H1 (cell line): ENCODE measurements around the gene MYLK4. TPM values are rescaled to one million over a fixed set of nuclear protein-coding genes. Genes with fewer than 3 reads are reported as not detected.

Source experiments
- CTCF ChIA-PET: fragments of 300-600 bp; sonication (Branson Sonifier 250); formaldehyde crosslinking; loops from one replicate; lab custom pipeline; 2021; ENCODE audit not compliant: partially characterized antibody; lab: Charles Lee
- POLR2A ChIA-PET: fragments of 300-600 bp; sonication (Branson Sonifier 250); formaldehyde crosslinking; loops from one replicate; lab custom pipeline; 2021; ENCODE audit warnings: inconsistent platforms; ENCODE audit not compliant: partially characterized antibody; lab: Charles Lee
- DNase-seq, 2 experiments: peaks; one replicate each; pipeline versions ENCODE4 v3.0.0 to v3.0.0-alpha.2; 2010 to 2022; ENCODE audit warnings: low spot score in 2 of 2, low read depth in 1 of 2, mixed read lengths in 1 of 2
- FAIRE-seq: peaks from 2 replicates; lab custom pipeline; 2011; peaks lifted over from hg19 to GRCh38; lab: Jason Lieb, UNC
- H2AFZ ChIP-seq: 2 replicates; pipeline ENCODE4 v1.8.1; 2012; ENCODE audit warnings: low read length, inconsistent platforms
- H2AK5ac ChIP-seq: 2 replicates; pipeline ENCODE4 v1.6.1; 2013; ENCODE audit warnings: low read depth, low read length
- H2BK120ac ChIP-seq: replicated peaks from 2 replicates; pipeline ENCODE3; 2013; ENCODE audit warnings: low read depth, low read length, inconsistent platforms
- H2BK12ac ChIP-seq: 2 replicates; pipeline ENCODE4 v1.6.1; 2013; ENCODE audit warnings: low read depth, low read length
- H2BK15ac ChIP-seq: 2 replicates; pipeline ENCODE4 v1.6.1; 2013; ENCODE audit warnings: low read length
- H2BK20ac ChIP-seq: 2 replicates; pipeline ENCODE4 v1.6.1; 2013; ENCODE audit warnings: low read length
- H2BK5ac ChIP-seq: 2 replicates; pipeline ENCODE4 v1.6.1; 2013; ENCODE audit warnings: low read depth, low read length
- H3K14ac ChIP-seq: 2 replicates; pipeline ENCODE4 v1.6.1; 2013; ENCODE audit warnings: inconsistent platforms; ENCODE audit not compliant: insufficient read length
- H3K18ac ChIP-seq: 2 replicates; pipeline ENCODE4 v1.6.1; 2013; ENCODE audit warnings: low read length; ENCODE audit errors: extremely low read depth
- H3K23ac ChIP-seq: 2 replicates; pipeline ENCODE4 v1.6.1; 2013; ENCODE audit warnings: inconsistent platforms; ENCODE audit not compliant: insufficient read length
- H3K23me2 ChIP-seq: 2 replicates; pipeline ENCODE4 v1.6.1; 2013; ENCODE audit warnings: low read depth, low read length
- H3K27ac ChIP-seq: 2 replicates; pipeline ENCODE4 v1.6.1; 2011; ENCODE audit warnings: low read depth, low read length, inconsistent platforms
- H3K27me3 ChIP-seq, 4 experiments: replicated peaks in 1 of 4; 1 replicate in 1 of 4; 2 replicates in 3 of 4; pipeline versions ENCODE4 v1.6.1 to v1.8.1; 2011 to 2013; ENCODE audit warnings: low read length in 3 of 4, mild to moderate bottlenecking in 3 of 4, inconsistent platforms in 2 of 4, mixed read lengths in 2 of 4, moderate library complexity in 1 of 4; ENCODE audit not compliant: control insufficient read depth in 3 of 4, insufficient read depth in 3 of 4; ENCODE audit errors: extremely low read depth in 1 of 4
- H3K36me3 ChIP-seq, 4 experiments: 2 replicates each; pipeline versions ENCODE4 v1.6.1 to v1.8.1; 2011 to 2013; ENCODE audit warnings: mild to moderate bottlenecking in 4 of 4, low read length in 3 of 4, moderate library complexity in 2 of 4, control low read depth in 1 of 4, inconsistent platforms in 1 of 4; ENCODE audit not compliant: insufficient read depth in 4 of 4, control insufficient read depth in 2 of 4
- H3K4ac ChIP-seq: replicated peaks from 2 replicates; pipeline ENCODE3; 2013; ENCODE audit warnings: low read length, low read depth, mixed read lengths, inconsistent platforms; ENCODE audit not compliant: insufficient read length
- H3K4me1 ChIP-seq, 4 experiments: replicated peaks in 1 of 4; 1 replicate in 1 of 4; 2 replicates in 3 of 4; pipeline versions ENCODE4 v1.6.1 to v1.8.1; 2011 to 2013; ENCODE audit warnings: low read length in 3 of 4, inconsistent platforms in 2 of 4, mixed read lengths in 1 of 4; ENCODE audit not compliant: insufficient read depth in 4 of 4, control insufficient read depth in 3 of 4
- H3K4me2 ChIP-seq, 2 experiments: 2 replicates each; pipeline versions ENCODE4 v1.6.1 to v1.8.1; 2011 to 2013; ENCODE audit warnings: low read depth in 2 of 2, low read length in 2 of 2, control low read depth in 1 of 2, inconsistent platforms in 1 of 2, mild to moderate bottlenecking in 1 of 2; ENCODE audit not compliant: insufficient read depth in 1 of 2
- H3K4me3 ChIP-seq, 4 experiments: fragments of 200-600, 300-600 bp in 1 of 4; sonication (generic), shearing (Covaris generic), sonication (Bioruptor Twin) in 1 of 4; 2 replicates each; pipeline versions ENCODE4 v1.5.1 to v1.8.1; 2011 to 2016; ENCODE audit warnings: low read length in 4 of 4, low read depth in 3 of 4, control low read depth in 2 of 4, inconsistent platforms in 2 of 4, mild to moderate bottlenecking in 2 of 4, mixed read lengths in 1 of 4, moderate library complexity in 1 of 4; ENCODE audit not compliant: insufficient read depth in 2 of 4; ENCODE audit errors: extremely low read depth in 1 of 4
- H3K56ac ChIP-seq: replicated peaks from 2 replicates; pipeline ENCODE3; 2013; ENCODE audit warnings: low read depth, mild to moderate bottlenecking, mixed read lengths, low read length, inconsistent platforms; ENCODE audit not compliant: insufficient read length
- H3K79me1 ChIP-seq: 2 replicates; pipeline ENCODE4 v1.6.1; 2013; ENCODE audit warnings: low read depth, low read length, control low read depth
- H3K79me2 ChIP-seq, 2 experiments: 2 replicates each; pipeline versions ENCODE4 v1.6.1 to v1.8.1; 2012 to 2013; ENCODE audit warnings: low read length in 2 of 2, mild to moderate bottlenecking in 2 of 2, inconsistent platforms in 1 of 2; ENCODE audit not compliant: insufficient read depth in 2 of 2, control insufficient read depth in 1 of 2
- H3K9ac ChIP-seq, 4 experiments: replicated peaks in 1 of 4; 1 replicate in 1 of 4; 2 replicates in 3 of 4; pipeline versions ENCODE4 v1.6.1 to v1.8.1; 2011 to 2013; ENCODE audit warnings: low read depth in 3 of 4, low read length in 3 of 4, control low read depth in 2 of 4, mild to moderate bottlenecking in 2 of 4, moderate library complexity in 2 of 4, inconsistent platforms in 1 of 4; ENCODE audit errors: extremely low read depth in 1 of 4
- H3K9me3 ChIP-seq, 2 experiments: 2 replicates each; pipeline versions ENCODE4 v1.6.1 to v1.8.1; 2012 to 2013; ENCODE audit warnings: mild to moderate bottlenecking in 2 of 2, moderate library complexity in 2 of 2, control low read depth in 1 of 2, inconsistent platforms in 1 of 2, low read depth in 1 of 2, low read length in 1 of 2, mixed read lengths in 1 of 2; ENCODE audit not compliant: insufficient read depth in 2 of 2
- H4K20me1 ChIP-seq, 2 experiments: replicated peaks in 1 of 2; 2 replicates each; pipeline versions ENCODE3 to v1.8.1; 2011 to 2013; ENCODE audit warnings: inconsistent platforms in 2 of 2, low read length in 2 of 2, mild to moderate bottlenecking in 1 of 2; ENCODE audit not compliant: insufficient read depth in 2 of 2, control insufficient read depth in 1 of 2
- H4K5ac ChIP-seq: 2 replicates; pipeline ENCODE4 v1.6.1; 2013; ENCODE audit warnings: low read length, low read depth, mixed read lengths, inconsistent platforms; ENCODE audit not compliant: insufficient read length
- H4K8ac ChIP-seq: 2 replicates; pipeline ENCODE4 v1.8.0; 2013; ENCODE audit warnings: mild to moderate bottlenecking, moderate library complexity, low read length, inconsistent platforms; ENCODE audit not compliant: insufficient read depth; ENCODE audit errors: extremely low read depth
- H4K91ac ChIP-seq: replicated peaks from 2 replicates; pipeline ENCODE3; 2013; ENCODE audit warnings: low read length, mixed read lengths, inconsistent platforms; ENCODE audit not compliant: insufficient read length
- BACH1 ChIP-seq: IDR thresholded peaks from 2 replicates; pipeline ENCODE4 v1.6.1; 2012; ENCODE audit warnings: low read length, improper control_type of control experiment
- FOSL1 ChIP-seq: IDR thresholded peaks from 2 replicates; pipeline ENCODE4 v1.6.1; 2011; ENCODE audit warnings: mild to moderate bottlenecking, low read depth, low read length, moderate library complexity; ENCODE audit not compliant: insufficient read depth
- GABPA ChIP-seq: IDR thresholded peaks from 2 replicates; pipeline ENCODE4 v1.6.1; 2011; ENCODE audit warnings: mild to moderate bottlenecking, low read length, moderate library complexity, borderline replicate concordance; ENCODE audit not compliant: insufficient read depth
- HDAC2 ChIP-seq, 2 experiments: fragments of 300-600 bp in 1 of 2; sonication (generic) in 1 of 2; IDR thresholded peaks; 2 replicates each; pipeline ENCODE4 v1.6.1; 2011 to 2012; ENCODE audit warnings: low read depth in 2 of 2, low read length in 2 of 2, mild to moderate bottlenecking in 2 of 2, moderate library complexity in 2 of 2, borderline replicate concordance in 1 of 2, inconsistent platforms in 1 of 2
- JUN ChIP-seq: IDR thresholded peaks from 2 replicates; pipeline ENCODE4 v1.6.1; 2011; ENCODE audit warnings: low read depth, mild to moderate bottlenecking, improper control_type of control experiment, low read length
- KDM1A ChIP-seq: fragments of 200-600, 300-600 bp; sonication (generic); IDR thresholded peaks from 2 replicates; pipeline ENCODE4 v1.7.1; 2016; ENCODE audit warnings: mild to moderate bottlenecking, low read length, borderline replicate concordance
- MAFK ChIP-seq: IDR thresholded peaks from 2 replicates; pipeline ENCODE4 v1.6.1; 2012; ENCODE audit warnings: low read depth, mild to moderate bottlenecking, improper control_type of control experiment, low read length
- SIRT6 ChIP-seq: IDR thresholded peaks from one replicate; pipeline ENCODE4 v1.7.1; 2012; ENCODE audit warnings: low read length, inconsistent platforms
- SIX5 ChIP-seq: IDR thresholded peaks from 2 replicates; pipeline ENCODE4 v1.6.1; 2011; ENCODE audit warnings: mild to moderate bottlenecking, low read depth, low read length
- TCF12 ChIP-seq: IDR thresholded peaks from 2 replicates; pipeline ENCODE4 v1.6.1; 2011; ENCODE audit warnings: low read depth, mild to moderate bottlenecking, low read length
- WGBS, 2 experiments: shearing (Covaris generic) in 1 of 2; methylation state at CpG; one replicate each; pipeline versions ENCODE4 v1.1.6 to v1.1.7; 2013 to 2015; ENCODE audit warnings: low lambda C conversion rate in 2 of 2, mixed read lengths in 2 of 2, inconsistent platforms in 1 of 2, low coverage in 1 of 2, missing lambda C conversion rate in 1 of 2; ENCODE audit not compliant: insufficient replicate concordance in 2 of 2, insufficient coverage in 1 of 2, insufficient read length in 1 of 2; ENCODE audit errors: extremely low coverage in 1 of 2, missing lambda C conversion rate in 1 of 2; 5-methylcytosine and 5-hydroxymethylcytosine counted together
- polyA plus RNA-seq, 7 experiments: library from polyadenylated mRNA; depleted of rRNA in 3 of 7; stranded (reverse) in 5 of 7; unstranded in 2 of 7; fragments of >200 nt in 5 of 7; fragments of 200-250 nt in 2 of 7; gene quantifications; 1 replicate in 5 of 7; 2 replicates in 1 of 7; 4 replicates in 1 of 7; pipeline versions ENCODE4 v1.2.1 to v1.2.3, GENCODE V29; 2011 to 2013; ENCODE audit warnings: missing spikeins in 2 of 7, mixed read lengths in 2 of 7
- total RNA-seq: library from RNA; stranded (reverse); fragmentation: NEBNext Ultra II Directional; extraction: Animal tissue kit (Norgen Biotek cat#: 25700); gene quantifications from 2 replicates; pipeline ENCODE4 v1.2.1, GENCODE V29; 2021
- TF ChIP-seq, protein P1 (sequence below): IDR thresholded peaks from 2 replicates; pipeline ENCODE4 v1.6.1; 2011; ENCODE audit warnings: low read length, improper control_type of control experiment
- TF ChIP-seq, protein P2 (sequence below): IDR thresholded peaks from 2 replicates; pipeline ENCODE4 v1.6.1; 2012; ENCODE audit warnings: low read length, inconsistent platforms

MYLK4 gene
- total and polyA plus RNA-seq, 2 of the 8 experiments (the other 6 are each of a cell fraction or from before 2014, with no cell fraction given): 0.11 to 0.17 TPM

GRCh38 chr6:2756241-2756640, 5.5 kb upstream of the MYLK4 start:
- FAIRE-seq: no peak
- TF ChIP-seq, protein P1, sequence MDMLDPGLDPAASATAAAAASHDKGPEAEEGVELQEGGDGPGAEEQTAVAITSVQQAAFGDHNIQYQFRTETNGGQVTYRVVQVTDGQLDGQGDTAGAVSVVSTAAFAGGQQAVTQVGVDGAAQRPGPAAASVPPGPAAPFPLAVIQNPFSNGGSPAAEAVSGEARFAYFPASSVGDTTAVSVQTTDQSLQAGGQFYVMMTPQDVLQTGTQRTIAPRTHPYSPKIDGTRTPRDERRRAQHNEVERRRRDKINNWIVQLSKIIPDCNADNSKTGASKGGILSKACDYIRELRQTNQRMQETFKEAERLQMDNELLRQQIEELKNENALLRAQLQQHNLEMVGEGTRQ: no peak
- TF ChIP-seq GABPA (no peak), FOSL1 (no peak), HDAC2 (IDR thresholded peaks at IDR 0.05; ENCODE audit: borderline replicate concordance in 1 of 2, low read depth in 2 of 2, low read length in 2 of 2) (no peak), SIX5 (no peak), SIRT6 (no peak), MAFK (no peak), TCF12 (no peak), BACH1 (no peak), KDM1A (no peak), JUN (no peak)
- TF ChIP-seq, protein P2, sequence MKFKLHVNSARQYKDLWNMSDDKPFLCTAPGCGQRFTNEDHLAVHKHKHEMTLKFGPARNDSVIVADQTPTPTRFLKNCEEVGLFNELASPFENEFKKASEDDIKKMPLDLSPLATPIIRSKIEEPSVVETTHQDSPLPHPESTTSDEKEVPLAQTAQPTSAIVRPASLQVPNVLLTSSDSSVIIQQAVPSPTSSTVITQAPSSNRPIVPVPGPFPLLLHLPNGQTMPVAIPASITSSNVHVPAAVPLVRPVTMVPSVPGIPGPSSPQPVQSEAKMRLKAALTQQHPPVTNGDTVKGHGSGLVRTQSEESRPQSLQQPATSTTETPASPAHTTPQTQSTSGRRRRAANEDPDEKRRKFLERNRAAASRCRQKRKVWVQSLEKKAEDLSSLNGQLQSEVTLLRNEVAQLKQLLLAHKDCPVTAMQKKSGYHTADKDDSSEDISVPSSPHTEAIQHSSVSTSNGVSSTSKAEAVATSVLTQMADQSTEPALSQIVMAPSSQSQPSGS: no peak

More at GRCh38 chr6:2756241-2756640, 5.5 kb upstream of the MYLK4 start:
- no peak overlapping the region for H2BK15ac ChIP-seq
- H3K23me2 ChIP-seq: no peaks in the 10 kb centered on the region; the same call in 1 of the 2 replicates
- H3K36me3 ChIP-seq: no peaks in the 10 kb centered on the region
- H2AFZ ChIP-seq: no peak overlapping the region
- no peak overlapping the region for H2BK12ac ChIP-seq
- H3K27ac ChIP-seq: no peak overlapping the region
- H2AK5ac ChIP-seq: no peak overlapping the region
- no peak for DNase-seq
- H4K8ac ChIP-seq: no peak overlapping the region
- H3K9me3 ChIP-seq: no peaks in the 10 kb centered on the region
- no peaks in the 10 kb centered on the region for H3K27me3 ChIP-seq
- no peak overlapping the region for H2BK20ac ChIP-seq
- H2BK5ac ChIP-seq: no peak overlapping the region
- no peak overlapping the region for H2BK120ac ChIP-seq
- no peak overlapping the region for H3K4me3 ChIP-seq
- H3K23ac ChIP-seq: no peak overlapping the region
- H4K91ac ChIP-seq: no peak overlapping the region
- ChIA-PET CTCF (interaction anchor here (1.1 to 9.0 kb wide), 5 partner anchors 9 to 122 kb away, joined by 3 to 163 read pairs (median 3); partner anchors contain the start of gene MYLK4), POLR2A (no interaction called here)
- H3K9ac ChIP-seq: no peak overlapping the region
- no peak overlapping the region for H3K56ac ChIP-seq
- WGBS, 2 experiments: 90% methylated on average over 2 of the region's 2 CpGs; no CpG with 5 or more reads in 1 of the 2 experiments
- no peak overlapping the region for H3K4me2 ChIP-seq
- no peaks in the 10 kb centered on the region for H4K20me1 ChIP-seq
- no peak overlapping the region for H3K4ac ChIP-seq
- no peak overlapping the region for H3K18ac ChIP-seq
- H3K14ac ChIP-seq: no peak overlapping the region
- H3K79me2 ChIP-seq: no peaks in the 10 kb centered on the region
- no peak overlapping the region for H4K5ac ChIP-seq
- H3K4me1 ChIP-seq: no peaks in the 10 kb centered on the region
- H3K79me1 ChIP-seq: no peaks in the 10 kb centered on the region
